Endothelial cell of umbilical vein (primary cell): ENCODE results near the gene GRAMD2B.

ENCODE experiments used
- CTCF ChIP-seq, 2 donors: IDR thresholded peaks; 1 replicate in 1 of 2; 2 replicates in 1 of 2; pipeline ENCODE4 v1.5.1; 2011; ENCODE audit warnings: low read length in 2 of 2, mild to moderate bottlenecking in 2 of 2, moderate library complexity in 2 of 2, control low read depth in 1 of 2, inconsistent platforms in 1 of 2, low read depth in 1 of 2; ENCODE audit not compliant: insufficient read depth in 1 of 2; ENCODE audit errors: extremely low read depth in 1 of 2
- EZH2 ChIP-seq: IDR thresholded peaks from 2 replicates; pipeline ENCODE4 v1.6.1; 2012; ENCODE audit warnings: borderline replicate concordance, low read depth, mild to moderate bottlenecking, moderate library complexity, low read length, inconsistent platforms; ENCODE audit not compliant: severe bottlenecking
- FOS ChIP-seq: IDR thresholded peaks from 2 replicates; pipeline ENCODE4 v1.6.1; 2011; ENCODE audit warnings: mild to moderate bottlenecking, low read length, moderate library complexity, borderline replicate concordance; ENCODE audit not compliant: insufficient read depth
- GATA2 ChIP-seq: IDR thresholded peaks from 2 replicates; pipeline ENCODE4 v1.7.0; 2011; ENCODE audit warnings: low read depth, mild to moderate bottlenecking, moderate library complexity, mixed read lengths, low read length; ENCODE audit not compliant: insufficient read length, insufficient read depth
- JUN ChIP-seq: IDR thresholded peaks from 2 replicates; pipeline ENCODE4 v1.6.1; 2011; ENCODE audit warnings: borderline replicate concordance, low read depth; ENCODE audit not compliant: insufficient read length, insufficient read depth
- MYC ChIP-seq: IDR thresholded peaks from one replicate; pipeline ENCODE4 v1.6.1; 2011; ENCODE audit warnings: mild to moderate bottlenecking, low read depth, low read length
- POLR2A ChIP-seq: IDR thresholded peaks from 2 replicates; pipeline ENCODE4 v1.6.1; 2012; ENCODE audit warnings: low read depth, mild to moderate bottlenecking, control low read depth, low read length
- POLR2AphosphoS5 ChIP-seq: IDR thresholded peaks from 2 replicates; pipeline ENCODE4 v1.6.1; 2012; ENCODE audit warnings: low read depth, mild to moderate bottlenecking, control low read depth, low read length, moderate library complexity; ENCODE audit not compliant: insufficient read depth
- TF ChIP-seq, protein P1 (sequence below): IDR thresholded peaks from 2 replicates; pipeline ENCODE4 v1.6.1; 2011; ENCODE audit not compliant: insufficient read depth, insufficient read length

DNA sequence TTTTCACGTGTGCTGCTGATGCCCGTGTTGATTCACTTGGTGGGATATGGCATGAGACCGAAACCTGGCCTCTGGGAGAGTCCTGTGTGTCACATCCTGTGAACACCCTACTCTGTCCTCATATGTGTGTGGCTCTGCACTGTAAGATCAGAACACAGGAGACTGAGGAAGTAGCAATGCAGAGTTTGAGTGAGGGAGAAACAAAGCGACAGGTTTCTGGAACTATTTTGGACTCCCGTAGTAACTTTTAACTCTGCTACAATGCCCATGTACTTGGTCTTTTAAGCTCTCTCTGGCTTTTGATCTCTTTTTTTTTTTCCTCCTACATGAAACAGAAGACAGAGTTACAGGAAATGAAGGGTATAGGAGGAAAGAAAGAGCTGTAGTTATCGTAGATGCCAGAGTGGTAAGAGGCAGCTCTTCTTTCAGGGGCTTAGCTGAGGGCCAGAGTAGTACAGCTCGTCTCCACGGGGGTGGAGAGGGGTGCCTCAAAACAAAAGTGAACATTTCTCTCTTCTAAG lies 26.6 kb downstream of the GRAMD2B start:
- TF ChIP-seq MYC: no peak
- no peak for TF ChIP-seq CTCF (IDR thresholded peaks at IDR 0.05; ENCODE audit: extremely low read depth in 1 of 2, insufficient read depth in 1 of 2, low read depth in 1 of 2, low read length in 2 of 2)
- TF ChIP-seq, protein P1, sequence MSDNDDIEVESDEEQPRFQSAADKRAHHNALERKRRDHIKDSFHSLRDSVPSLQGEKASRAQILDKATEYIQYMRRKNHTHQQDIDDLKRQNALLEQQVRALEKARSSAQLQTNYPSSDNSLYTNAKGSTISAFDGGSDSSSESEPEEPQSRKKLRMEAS: no peak
- TF ChIP-seq POLR2A: no peak
- no peak for TF ChIP-seq POLR2AphosphoS5
- no peak for TF ChIP-seq EZH2
- no peak for TF ChIP-seq JUN
- TF ChIP-seq FOS: no peak
- TF ChIP-seq GATA2: no peak
